Ovary (tissue), 9 donors: Measurements from ENCODE around the gene HSD17B1. TPM values are rescaled to one million over a fixed set of nuclear protein-coding genes. Genes with fewer than 3 reads are reported as not detected.

Source experiments
- DNase-seq, 5 donors: peaks; one replicate each; pipeline ENCODE4 v3.0.0-alpha.2; 2019 to 2020
- H3K27ac ChIP-seq, 2 donors: fragments of 200-600 bp; one replicate each; pipeline versions ENCODE4 v1.5.1 to v1.8.0; 2019 to 2022
- H3K27me3 ChIP-seq: fragments of 200-600 bp; one replicate; pipeline ENCODE4 v1.8.0; 2022
- H3K36me3 ChIP-seq: fragments of 200-600 bp; sonication (generic); one replicate; pipeline ENCODE4 v1.5.1; 2019
- H3K4me1 ChIP-seq: one replicate; pipeline ENCODE4 v1.8.1; 2013; ENCODE audit warnings: mild to moderate bottlenecking, moderate library complexity; ENCODE audit not compliant: insufficient read depth
- H3K4me3 ChIP-seq: fragments of 200-600 bp; sonication (generic); one replicate; pipeline ENCODE4 v1.5.1; 2017
- H3K9me3 ChIP-seq, 2 donors: fragments of 200-600 bp in 1 of 2; sonication (generic) in 1 of 2; one replicate each; pipeline versions ENCODE4 v1.5.1 to v1.8.1; 2013 to 2019; ENCODE audit warnings: mild to moderate bottlenecking in 1 of 2, moderate library complexity in 1 of 2
- CTCF ChIP-seq, 3 donors: fragments of 450-650 bp in 2 of 3; fragments of 200-600 bp in 1 of 3; IDR thresholded peaks; one replicate each; pipeline versions ENCODE4 v1.5.1 to v1.8.0; 2016 to 2022; ENCODE audit warnings: antibody characterized with exemption in 3 of 3, mild to moderate bottlenecking in 1 of 3
- EP300 ChIP-seq: sonication (generic); formaldehyde crosslinking; IDR thresholded peaks from one replicate; pipeline ENCODE4 v1.6.1; 2017; ENCODE audit warnings: antibody characterized with exemption
- POLR2A ChIP-seq: fragments of 450-650 bp; IDR thresholded peaks from one replicate; pipeline ENCODE4 v1.6.1; 2017; ENCODE audit warnings: antibody characterized with exemption, mild to moderate bottlenecking, moderate library complexity
- WGBS, 3 donors: extraction: QIAGEN DNeasy Blood & Tissue Kit in 1 of 3; methylation state at CpG; one replicate each; pipeline versions ENCODE4 v1.1.5 to v1.1.7; 2013 to 2017; 5-methylcytosine and 5-hydroxymethylcytosine counted together
- intact Hi-C, 4 donors: fragments of 100-400 bp; cut with DNase I; formaldehyde crosslinking; loops; one replicate each; pipeline versions ENCODE4 v1.11.0 to v1.15.1; 2022 to 2023
- polyA plus RNA-seq, 2 donors: library from polyadenylated mRNA; stranded (reverse); fragments of 200-250 nt in 1 of 2; fragments of 350-450 nt in 1 of 2; fragmentation: Illumina TruSeq in 1 of 2; extraction: RNeasy Lipid Tissue Mini Kit (QIAGEN cat#74804) in 1 of 2; gene quantifications; one replicate each; pipeline ENCODE4 v1.2.3, GENCODE V29; 2013 to 2014
- total RNA-seq, 7 donors: library from RNA; depleted of rRNA in 2 of 7; stranded (reverse); fragments of >200 nt in 2 of 7; fragmentation: NEBNext Ultra II Directional in 3 of 7; extraction: Animal tissue kit (Norgen Biotek cat#: 25700) in 3 of 7; gene quantifications; one replicate each; pipeline versions ENCODE4 v1.1.0 to v1.2.4, GENCODE V29; 2016 to 2023
- donor health status: DM: no; HTN: no; CAD: no; lungs with moderate emphysema.
- donor health status: DM: no; HTN: no; CAD: no.
- donor health status: Bipolar disorder and iron deficiency.
- donor health status: DM: yes; HTN: yes; CAD: no.
- donor health status: DM: no; HTN: no; CAD: no.
- donor health status: DM: yes; HTN: yes; CAD: no.

Gene HSD17B1
- total and polyA plus RNA-seq, 9 donors = 2.1 to 18.1 (median 6.5) TPM

GRCh38 chr17:42526031-42526444 lies 26.7 kb upstream of the HSD17B1 start:
- H3K36me3 ChIP-seq = no peaks in the 10 kb centered on the region
- no peak for TF ChIP-seq POLR2A
- no peak for TF ChIP-seq CTCF (IDR thresholded peaks at IDR 0.05)
- TF ChIP-seq EP300 = no peak
- intact Hi-C loops = loop anchor here in 3 of 4 donors (2.0 to 5.0 kb wide), 3 partner anchors 104 to 204 kb away; partner anchors contain the start of gene CAVIN1 (in 1 of the 3)
- H3K27me3 ChIP-seq = no peaks in the 10 kb centered on the region
- peaks cover 29% of the 10 kb centered on the region for H3K4me1 ChIP-seq
- 63 to 71% (median 64%) methylated on average over 6 of the region's 6 CpGs for WGBS, 3 donors
- no peak overlapping the region for H3K4me3 ChIP-seq
- peak in 3 of 5 donors; percentile 55 to 62 (median 60) for DNase-seq
- H3K27ac ChIP-seq = peak overlapping the region in 1 of 2 donors; percentile 2
- H3K9me3 ChIP-seq = no peaks in the 10 kb centered on the region

GRCh38 chr17:42527932-42528331 lies 24.8 kb upstream of the HSD17B1 start:
- no peak overlapping the region for H3K27ac ChIP-seq
- no peak for TF ChIP-seq EP300
- no peak for TF ChIP-seq CTCF (IDR thresholded peaks at IDR 0.05)
- no peak for TF ChIP-seq POLR2A
- peaks cover 18% of the 10 kb centered on the region for H3K4me1 ChIP-seq
- no peaks in the 10 kb centered on the region for H3K27me3 ChIP-seq
- intact Hi-C loops = loop anchor here in 3 of 4 donors (2.0 to 5.0 kb wide), 3 partner anchors 106 to 206 kb away; partner anchors contain the start of gene CAVIN1 (in 1 of the 3)
- DNase-seq = no peak
- H3K4me3 ChIP-seq = no peak overlapping the region
- H3K9me3 ChIP-seq = no peaks in the 10 kb centered on the region
- WGBS, 3 donors = 87 to 92% (median 88%) methylated on average over 6 of the region's 6 CpGs
- H3K36me3 ChIP-seq = no peaks in the 10 kb centered on the region

DNA sequence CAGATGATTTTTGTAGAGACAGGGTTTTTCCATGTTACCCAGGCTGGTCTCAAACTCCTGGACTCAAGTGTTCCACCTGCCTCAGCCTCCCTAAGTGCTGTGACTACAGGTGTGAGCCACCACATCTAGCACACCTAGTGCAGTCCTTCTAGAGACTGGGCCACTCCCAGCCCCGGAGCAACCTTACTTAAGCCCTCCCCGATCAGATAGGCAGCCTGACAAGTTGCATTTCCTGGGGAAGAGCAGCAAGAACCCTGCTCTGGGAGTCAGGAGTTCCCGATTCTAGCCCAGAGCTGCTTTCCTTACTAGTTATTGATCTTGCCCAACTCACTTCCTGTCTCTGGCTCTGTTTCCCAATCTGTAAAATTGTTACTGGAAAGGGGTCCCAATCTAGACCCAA lies 23.7 kb upstream of the HSD17B1 start:
- intact Hi-C loops = loop anchor here in 3 of 4 donors (5.0 kb wide), 2 partner anchors 107 to 207 kb away; partner anchors contain the start of gene CAVIN1 (in 1 of the 3)
- no peak overlapping the region for H3K27ac ChIP-seq
- peaks cover 17% of the 10 kb centered on the region for H3K4me1 ChIP-seq
- DNase-seq = no peak
- no peak for TF ChIP-seq POLR2A
- no peak for TF ChIP-seq EP300
- no peak for TF ChIP-seq CTCF (IDR thresholded peaks at IDR 0.05)
- no peaks in the 10 kb centered on the region for H3K9me3 ChIP-seq
- no peaks in the 10 kb centered on the region for H3K27me3 ChIP-seq
- H3K4me3 ChIP-seq = no peak overlapping the region
- H3K36me3 ChIP-seq = no peaks in the 10 kb centered on the region
- 80 to 88% (median 82%) methylated on average over 3 of the region's 3 CpGs for WGBS, 3 donors

DNA sequence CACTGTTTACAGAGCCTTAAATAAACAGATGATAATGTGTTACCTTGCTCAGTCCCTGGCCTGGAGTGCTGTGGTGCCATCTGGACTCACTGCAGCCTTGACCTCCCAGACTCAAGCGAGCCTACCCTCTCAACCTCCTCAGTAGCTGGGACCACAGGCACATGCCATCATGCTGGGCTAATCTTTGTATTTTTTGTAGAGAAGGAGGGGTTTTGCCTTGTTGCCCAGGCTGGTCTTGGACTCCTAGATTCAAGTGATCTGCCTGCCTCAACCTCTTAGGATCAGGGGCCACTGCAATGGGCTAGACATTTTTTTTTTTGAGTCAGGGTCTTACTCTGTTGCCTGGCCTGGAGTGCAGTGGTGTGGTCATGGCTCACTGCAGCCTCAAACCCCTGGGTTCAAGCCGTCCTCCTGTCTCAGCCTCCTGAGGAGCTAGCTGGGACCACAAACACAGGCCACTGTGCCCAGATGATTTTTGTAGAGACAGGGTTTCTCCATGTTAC lies 21.7 kb upstream of the HSD17B1 start:
- Histone ChIP-seq H3K4me1 (peaks cover 14% of the 10 kb centered on the region), H3K4me3 (no peak overlapping the region), H3K27me3 (no peaks in the 10 kb centered on the region), H3K9me3 (no peaks in the 10 kb centered on the region), H3K36me3 (no peaks in the 10 kb centered on the region), H3K27ac (no peak overlapping the region)
- TF ChIP-seq CTCF (IDR thresholded peaks at IDR 0.05) = no peak
- no peak for TF ChIP-seq POLR2A
- TF ChIP-seq EP300 = no peak
- DNase-seq = no peak
- WGBS, 3 donors = 65 to 85% (median 78%) methylated on average over 2 of the region's 2 CpGs
- intact Hi-C loops = no loop called here
